T follicular helper cell (primary cell): ENCODE results near the gene BCAS3.

Source experiments
- DNase-seq: peaks from one replicate; pipeline ENCODE4 v3.0.0-alpha.2; 2020; ENCODE audit warnings: low read depth

The BCAS3 gene

GRCh38 chr17:61199431-61200338 lies 522.0 kb downstream of the BCAS3 start:
- DNase-seq: no peak

GRCh38 chr17:61200339-61200715 lies 522.7 kb downstream of the BCAS3 start:
- DNase-seq: no peak

- no peak for DNase-seq
These were observed 523.6 kb downstream of the BCAS3 start for GRCh38 chr17:61201211-61201610.

- no peak for DNase-seq
These were observed 524.9 kb downstream of the BCAS3 start for GRCh38 chr17:61202564-61202963.

- no peak for DNase-seq
These were observed 526.0 kb downstream of the BCAS3 start for GRCh38 chr17:61203671-61204131.

- DNase-seq: no peak
These were observed 526.8 kb downstream of the BCAS3 start for GRCh38 chr17:61204456-61204855.

GRCh38 chr17:61205401-61205800 lies 527.8 kb downstream of the BCAS3 start:
- no peak for DNase-seq

GRCh38 chr17:61205931-61206330 lies 528.3 kb downstream of the BCAS3 start:
- DNase-seq: no peak

GRCh38 chr17:61206922-61207321 lies 529.3 kb downstream of the BCAS3 start:
- DNase-seq: no peak

- DNase-seq: no peak
These were observed 530.9 kb downstream of the BCAS3 start for GRCh38 chr17:61208301-61209105.

GRCh38 chr17:61209106-61209439 lies 531.4 kb downstream of the BCAS3 start:
- DNase-seq: no peak

- no peak for DNase-seq
These were observed 531.9 kb downstream of the BCAS3 start for GRCh38 chr17:61209525-61209924.

- no peak for DNase-seq
These were observed 533.6 kb downstream of the BCAS3 start for GRCh38 chr17:61211236-61211635.

- DNase-seq: no peak
These were observed 535.0 kb downstream of the BCAS3 start for GRCh38 chr17:61212655-61213054.

- DNase-seq: no peak
These were observed 537.1 kb downstream of the BCAS3 start for GRCh38 chr17:61214753-61215152.

- no peak for DNase-seq
These were observed 538.4 kb downstream of the BCAS3 start for GRCh38 chr17:61216066-61216465.

- DNase-seq: no peak
These were observed 540.3 kb downstream of the BCAS3 start for GRCh38 chr17:61217878-61218437.

GRCh38 chr17:61218438-61218837 lies 540.8 kb downstream of the BCAS3 start:
- no peak for DNase-seq

GRCh38 chr17:61219460-61219859 lies 541.8 kb downstream of the BCAS3 start:
- DNase-seq: no peak

GRCh38 chr17:61221181-61221580 lies 543.5 kb downstream of the BCAS3 start:
- no peak for DNase-seq

GRCh38 chr17:61221597-61222471 lies 544.2 kb downstream of the BCAS3 start:
- no peak for DNase-seq

GRCh38 chr17:61223725-61224124 lies 546.1 kb downstream of the BCAS3 start:
- no peak for DNase-seq
